Tibial artery (tissue), 4 donors: ENCODE results near the gene VWF.

Experiments used
- DNase-seq, 2 donors: peaks; one replicate each; pipeline ENCODE4 v3.0.0-alpha.2; 2019
- H3K27ac ChIP-seq, 2 donors: fragments of 200-600 bp; sonication (generic) in 1 of 2; 1 replicate in 1 of 2; 2 replicates in 1 of 2; pipeline ENCODE4 v1.5.1; 2018 to 2019; ENCODE audit warnings: mild to moderate bottlenecking in 1 of 2
- H3K27me3 ChIP-seq, 2 donors: fragments of 200-600 bp; sonication (generic) in 1 of 2; one replicate each; pipeline versions ENCODE4 v1.5.1 to v1.6.0; 2016 to 2019
- H3K36me3 ChIP-seq, 3 donors: fragments of 200-600 bp; sonication (generic) in 2 of 3; one replicate each; pipeline ENCODE4 v1.5.1; 2016 to 2019; ENCODE audit warnings: mild to moderate bottlenecking in 2 of 3
- H3K4me1 ChIP-seq, 4 donors: fragments of 200-600 bp; sonication (generic) in 2 of 4; 1 replicate in 3 of 4; 2 replicates in 1 of 4; pipeline ENCODE4 v1.5.1; 2016 to 2019
- H3K4me3 ChIP-seq, 2 donors: fragments of 200-600 bp; sonication (generic) in 1 of 2; 1 replicate in 1 of 2; 2 replicates in 1 of 2; pipeline ENCODE4 v1.5.1; 2018 to 2019; ENCODE audit warnings: mild to moderate bottlenecking in 2 of 2
- H3K9me3 ChIP-seq, 3 donors: fragments of 200-600 bp; sonication (generic) in 1 of 3; one replicate each; pipeline ENCODE4 v1.5.1; 2016 to 2019
- intact Hi-C: fragments of 100-400 bp; cut with DNase I; formaldehyde crosslinking; loops from one replicate; pipeline ENCODE4 v1.15.0; 2023; ENCODE audit warnings: low total_unique reads
- TF ChIP-seq, protein P1 (sequence below), 2 experiments: fragments of 200-600 bp in 1 of 2; fragments of 450-650 bp in 1 of 2; IDR thresholded peaks; one replicate each; pipeline ENCODE4 v1.5.1; 2017 to 2019; ENCODE audit warnings: antibody characterized with exemption in 2 of 2, mild to moderate bottlenecking in 1 of 2, moderate library complexity in 1 of 2

Gene VWF

DNA sequence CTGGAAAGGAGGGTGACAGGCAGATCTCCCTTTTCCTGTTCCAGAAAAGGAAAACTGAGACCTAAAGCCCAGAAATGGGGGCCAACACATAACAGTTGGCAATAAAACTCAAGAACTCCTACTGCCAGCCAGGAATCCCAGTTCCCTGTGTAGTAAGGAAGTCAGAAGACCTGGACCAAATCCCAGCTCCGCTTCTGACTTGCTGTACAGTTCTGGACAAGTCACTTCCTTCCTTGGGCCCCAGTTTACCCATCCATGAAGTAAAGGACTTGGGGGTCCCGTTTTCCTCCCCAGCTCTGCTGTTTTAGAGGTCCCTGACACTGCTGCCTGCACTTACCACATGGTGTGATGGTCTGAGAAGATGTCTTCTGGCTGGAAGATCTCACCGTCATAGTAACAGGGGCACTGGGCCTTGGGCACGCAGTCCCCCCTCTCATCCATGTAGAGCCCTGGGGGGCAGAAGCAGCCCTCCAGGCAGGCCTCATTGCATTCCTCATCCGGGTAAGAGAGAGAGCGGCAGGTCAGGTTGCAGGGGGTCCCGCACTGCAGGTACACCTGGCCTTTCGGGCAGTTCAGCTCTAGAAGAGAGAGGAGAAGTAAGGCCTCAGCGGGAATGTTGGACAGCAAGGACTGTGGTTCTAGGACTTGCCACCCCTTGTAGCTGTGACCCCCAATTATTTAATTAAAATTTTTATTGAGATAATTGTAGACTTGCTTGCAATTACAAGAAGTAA lies 72.1 kb downstream of the VWF start:
- Histone ChIP-seq H3K27ac (no peak overlapping the region), H3K4me3 (no peak overlapping the region), H3K4me1 (peaks cover 0 to 44% (median 19%) of the 10 kb centered on the region in 4 donors), H3K9me3 (no peaks in the 10 kb centered on the region), H3K27me3 (peaks cover 0 to 7% of the 10 kb centered on the region in 2 donors), H3K36me3 (no peaks in the 10 kb centered on the region)
- TF ChIP-seq, protein P1, sequence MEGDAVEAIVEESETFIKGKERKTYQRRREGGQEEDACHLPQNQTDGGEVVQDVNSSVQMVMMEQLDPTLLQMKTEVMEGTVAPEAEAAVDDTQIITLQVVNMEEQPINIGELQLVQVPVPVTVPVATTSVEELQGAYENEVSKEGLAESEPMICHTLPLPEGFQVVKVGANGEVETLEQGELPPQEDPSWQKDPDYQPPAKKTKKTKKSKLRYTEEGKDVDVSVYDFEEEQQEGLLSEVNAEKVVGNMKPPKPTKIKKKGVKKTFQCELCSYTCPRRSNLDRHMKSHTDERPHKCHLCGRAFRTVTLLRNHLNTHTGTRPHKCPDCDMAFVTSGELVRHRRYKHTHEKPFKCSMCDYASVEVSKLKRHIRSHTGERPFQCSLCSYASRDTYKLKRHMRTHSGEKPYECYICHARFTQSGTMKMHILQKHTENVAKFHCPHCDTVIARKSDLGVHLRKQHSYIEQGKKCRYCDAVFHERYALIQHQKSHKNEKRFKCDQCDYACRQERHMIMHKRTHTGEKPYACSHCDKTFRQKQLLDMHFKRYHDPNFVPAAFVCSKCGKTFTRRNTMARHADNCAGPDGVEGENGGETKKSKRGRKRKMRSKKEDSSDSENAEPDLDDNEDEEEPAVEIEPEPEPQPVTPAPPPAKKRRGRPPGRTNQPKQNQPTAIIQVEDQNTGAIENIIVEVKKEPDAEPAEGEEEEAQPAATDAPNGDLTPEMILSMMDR (IDR thresholded peaks at IDR 0.05): no peak
- intact Hi-C loops: no loop called here
- peak in 1 of 2 donors; percentile 47 for DNase-seq

- no peaks in the 10 kb centered on the region for H3K36me3 ChIP-seq
Observed at GRCh38 chr12:6049992-6050391, 74.5 kb downstream of the VWF start.

GRCh38 chr12:6049587-6049986 lies 74.9 kb downstream of the VWF start:
- no peak overlapping the region for H3K4me3 ChIP-seq
- H3K4me1 ChIP-seq: peaks cover 0 to 32% (median 10%) of the 10 kb centered on the region in 4 donors
- H3K27me3 ChIP-seq: no peaks in the 10 kb centered on the region
- H3K9me3 ChIP-seq: no peaks in the 10 kb centered on the region
- peak in 1 of 2 donors; percentile 77 for DNase-seq
- intact Hi-C loops: no loop called here
- TF ChIP-seq, protein P1 (IDR thresholded peaks at IDR 0.05): no peak
- peak overlapping the region; percentile 20 to 58 for H3K27ac ChIP-seq
- H3K36me3 ChIP-seq: no peaks in the 10 kb centered on the region

More at GRCh38 chr12:6049992-6050391, 74.5 kb downstream of the VWF start:
- Histone ChIP-seq H3K9me3 (no peaks in the 10 kb centered on the region), H3K4me1 (peaks cover 0 to 32% (median 10%) of the 10 kb centered on the region in 4 donors), H3K27me3 (no peaks in the 10 kb centered on the region), H3K27ac (no peak overlapping the region), H3K4me3 (no peak overlapping the region)
- intact Hi-C loops: no loop called here
- TF ChIP-seq, protein P1 (IDR thresholded peaks at IDR 0.05): no peak
- no peak for DNase-seq

GRCh38 chr12:6047249-6048237 lies 76.9 kb downstream of the VWF start:
- intact Hi-C loops: no loop called here

DNA sequence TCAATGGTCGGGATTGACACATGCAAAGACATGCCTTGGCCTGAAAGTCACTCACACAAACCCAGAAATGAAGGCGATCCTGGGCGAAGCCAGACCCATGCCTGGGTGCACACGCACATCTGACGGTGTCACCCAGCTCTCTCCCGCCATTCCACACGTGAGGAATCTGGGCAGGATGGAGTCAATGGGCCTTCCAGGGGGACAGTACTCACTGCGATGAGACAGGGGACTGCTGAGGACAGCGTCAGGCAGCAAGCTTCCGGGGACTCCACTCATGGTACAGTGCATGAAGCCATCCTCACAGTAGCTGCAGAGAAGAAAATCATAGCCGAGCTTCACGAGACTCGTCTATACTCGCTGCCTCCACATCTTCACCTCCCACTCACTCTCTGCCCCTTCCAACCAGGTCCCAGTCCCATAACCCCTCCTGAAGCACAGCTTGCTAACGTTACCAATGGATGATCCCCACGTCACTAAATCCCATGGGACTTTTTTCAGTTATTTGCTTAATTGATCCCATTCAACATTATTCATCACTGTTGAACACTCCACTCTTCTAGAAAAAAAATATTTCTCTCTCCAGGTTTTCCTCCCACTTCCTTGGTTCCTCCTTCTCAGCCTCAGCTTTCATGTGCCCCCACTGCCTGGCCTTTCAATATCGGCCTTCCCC lies 77.8 kb downstream of the VWF start:
- no peaks in the 10 kb centered on the region for H3K9me3 ChIP-seq
- no peak for DNase-seq
- no peaks in the 10 kb centered on the region for H3K36me3 ChIP-seq
- H3K27ac ChIP-seq: no peak overlapping the region
- H3K4me3 ChIP-seq: no peak overlapping the region
- TF ChIP-seq, protein P1 (IDR thresholded peaks at IDR 0.05): no peak
- intact Hi-C loops: no loop called here
- no peaks in the 10 kb centered on the region for H3K27me3 ChIP-seq
- peaks cover 0 to 18% (median 10%) of the 10 kb centered on the region in 4 donors for H3K4me1 ChIP-seq

More at GRCh38 chr12:6047249-6048237, 76.9 kb downstream of the VWF start:
- Histone ChIP-seq H3K36me3 (no peaks in the 10 kb centered on the region), H3K4me1 (peaks cover 0 to 18% (median 10%) of the 10 kb centered on the region in 4 donors), H3K4me3 (no peak overlapping the region), H3K9me3 (no peaks in the 10 kb centered on the region), H3K27ac (no peak overlapping the region), H3K27me3 (no peaks in the 10 kb centered on the region)
- no peak for DNase-seq
- TF ChIP-seq, protein P1 (IDR thresholded peaks at IDR 0.05): no peak
